Measurements from ENCODE around the gene TMEM26.

The TMEM26 gene

DNA sequence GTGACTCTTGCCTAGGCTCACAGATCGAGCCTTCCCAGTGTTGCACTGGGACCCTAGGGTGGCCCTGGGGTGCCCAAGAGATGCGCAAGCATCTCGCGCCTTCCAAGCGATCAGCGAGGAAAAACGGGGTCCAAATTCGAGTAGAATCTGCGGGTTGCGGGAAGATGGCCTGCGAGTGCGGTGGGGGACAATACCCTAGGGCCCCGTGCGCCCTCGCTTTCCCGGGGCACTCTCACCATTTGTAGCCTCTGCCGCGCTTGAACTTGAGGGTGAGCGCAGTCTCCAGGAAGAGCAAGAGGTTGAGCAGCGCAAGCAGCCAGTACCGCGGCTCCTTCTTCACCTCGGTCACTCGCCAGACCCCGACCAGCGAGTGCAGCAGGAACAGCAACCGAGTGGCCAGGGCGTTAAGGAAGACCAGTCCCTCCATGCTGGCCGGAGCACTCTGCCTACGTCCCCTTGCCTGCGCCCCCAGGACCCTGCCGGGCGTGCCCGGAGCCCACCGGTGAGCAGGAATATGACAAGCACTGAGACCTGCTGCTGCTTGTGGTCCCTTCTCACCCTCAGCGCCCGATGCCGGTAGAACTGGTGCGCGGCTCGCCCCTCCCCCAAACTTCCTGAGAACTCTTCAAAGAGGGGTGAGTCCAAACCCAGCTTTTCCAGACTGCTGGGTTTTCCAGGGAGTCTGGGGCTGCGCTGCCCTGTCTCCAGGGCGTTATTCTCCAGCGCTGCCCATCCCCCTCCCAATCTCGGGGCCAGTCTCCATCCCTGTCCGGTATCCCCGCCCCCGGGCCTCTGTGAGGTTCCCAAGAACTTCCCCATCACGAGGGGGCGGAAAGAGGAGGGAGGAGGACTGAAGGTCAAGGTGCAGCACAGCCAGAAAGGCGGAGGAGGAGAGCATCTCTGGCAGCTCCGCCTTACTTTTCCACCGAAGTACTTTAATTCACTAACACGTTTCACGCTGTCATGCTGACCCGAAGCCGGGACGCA, at the start of gene TMEM26:
Gene TMEM26 (minus strand): TSS at position 727 of the 987 bp plus-strand sequence. CDS start 300 bp downstream, at position 427.
- DNase-seq, result no peak

DNA sequence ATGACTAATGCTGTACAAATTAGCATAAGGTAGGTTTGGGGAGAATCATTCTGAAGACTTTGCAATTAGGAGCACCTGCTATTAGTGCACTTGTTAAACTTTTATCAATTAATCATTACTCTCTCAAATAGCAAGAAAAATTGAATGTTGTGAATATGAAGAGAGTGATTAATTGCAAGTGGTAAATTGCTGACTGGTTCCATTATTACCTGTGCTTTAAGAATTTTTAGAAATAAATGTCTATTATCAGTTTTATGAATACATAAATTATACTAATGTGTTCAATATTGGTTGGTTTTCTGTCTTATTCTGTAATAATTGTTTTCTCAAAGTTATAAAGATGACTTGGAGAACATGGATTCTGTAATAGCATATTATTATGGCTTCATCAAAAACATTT, 47.3 kb upstream of the TMEM26 start:
- DNase-seq, result no peak

DNA sequence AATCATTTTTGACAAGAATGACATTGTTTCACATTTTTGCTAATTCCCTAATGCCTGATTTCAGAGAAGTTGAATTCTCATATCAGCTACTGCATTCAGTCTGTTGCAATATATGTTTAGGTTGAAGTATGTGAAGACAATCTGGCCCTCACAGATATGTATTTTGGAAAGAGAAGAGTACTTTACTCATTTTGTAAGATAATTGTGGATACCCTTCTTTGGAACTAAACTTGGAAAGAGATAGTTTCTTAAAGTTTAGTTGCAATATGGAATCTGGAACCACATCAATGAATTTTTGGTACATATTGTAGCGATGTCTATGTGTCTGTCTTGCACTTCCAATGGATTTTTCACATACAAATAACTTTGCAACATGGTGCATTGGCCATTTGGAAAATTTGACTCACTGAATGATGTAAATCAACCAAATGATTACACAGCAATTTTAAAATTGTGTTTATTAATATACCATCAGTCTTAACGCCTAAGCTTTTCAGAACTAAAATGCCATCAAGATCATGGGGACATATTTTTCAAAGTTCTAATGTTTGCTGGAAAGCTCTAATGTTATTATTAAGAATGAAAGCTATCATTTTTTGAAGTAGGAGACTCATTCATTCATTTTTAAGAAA, 39.3 kb upstream of the TMEM26 start:
- DNase-seq, result no peak

DNA sequence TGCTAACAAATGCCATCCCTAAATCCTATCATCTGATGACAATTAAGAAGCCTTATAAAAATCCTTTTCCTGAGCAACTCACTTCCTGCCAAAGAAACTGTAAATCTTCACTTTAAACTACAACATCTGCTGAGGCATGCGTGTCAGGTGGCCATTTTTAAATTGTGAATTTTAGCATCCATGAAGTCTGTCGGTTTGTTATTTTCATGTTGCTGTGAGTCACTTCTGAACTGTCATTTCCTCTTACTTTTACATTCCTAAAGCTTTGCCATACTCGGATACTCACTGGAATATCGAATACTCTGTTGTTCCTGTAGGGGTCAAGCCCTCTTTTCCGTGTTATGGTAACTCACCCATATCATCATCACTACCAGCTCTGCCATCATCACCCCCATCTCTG, 34.3 kb upstream of the TMEM26 start:
- no peak for DNase-seq

DNA sequence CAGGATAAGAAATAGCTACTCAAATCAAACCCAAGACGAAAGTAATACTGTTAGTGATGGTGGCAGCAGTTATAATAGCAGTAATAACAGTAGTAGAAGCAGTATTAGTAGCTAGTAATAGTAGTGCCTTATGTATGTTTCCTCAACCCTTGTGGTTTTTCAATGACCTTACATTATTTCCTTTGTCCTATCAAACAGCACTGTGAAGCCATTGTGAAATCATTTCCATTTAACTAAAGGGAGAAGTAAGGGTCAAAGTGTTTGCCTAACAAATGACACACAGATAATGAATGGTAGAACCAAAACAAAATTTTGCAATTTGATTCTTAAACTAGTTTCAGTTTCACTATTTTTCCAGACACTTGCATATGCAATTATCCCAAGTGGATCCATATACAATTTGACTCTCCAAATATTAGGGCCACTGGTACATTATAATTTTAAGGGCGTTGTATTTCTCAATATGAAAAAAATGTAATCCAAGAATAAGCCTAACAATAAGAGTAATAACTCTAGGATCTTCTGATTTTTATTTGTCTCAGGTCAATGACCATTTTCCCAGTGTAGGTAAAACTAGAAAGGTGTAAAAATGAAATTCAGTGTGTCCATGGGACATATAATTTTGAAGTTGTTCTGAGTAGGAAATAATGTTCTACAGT, 33.7 kb upstream of the TMEM26 start:
- DNase-seq, result peak; percentile 67

DNA sequence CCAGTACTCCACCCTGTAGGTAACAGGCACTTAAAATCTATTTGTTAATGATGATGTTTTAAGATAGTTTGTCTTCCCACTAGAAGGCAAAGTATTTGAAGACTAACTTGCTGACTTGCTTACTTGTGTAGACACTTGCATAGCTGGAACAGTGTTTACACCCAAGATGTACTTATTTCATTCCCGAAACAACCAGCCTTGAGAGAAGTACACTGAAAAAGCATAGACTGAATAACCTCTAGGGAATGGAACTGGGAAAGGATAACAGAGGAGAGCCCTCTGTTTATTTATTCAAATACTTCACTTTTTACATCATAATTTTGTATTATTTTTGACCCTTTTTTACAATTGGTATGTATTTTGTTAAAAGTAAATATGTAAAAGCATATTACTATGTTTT, 33.1 kb upstream of the TMEM26 start:
- no peak for DNase-seq

DNA sequence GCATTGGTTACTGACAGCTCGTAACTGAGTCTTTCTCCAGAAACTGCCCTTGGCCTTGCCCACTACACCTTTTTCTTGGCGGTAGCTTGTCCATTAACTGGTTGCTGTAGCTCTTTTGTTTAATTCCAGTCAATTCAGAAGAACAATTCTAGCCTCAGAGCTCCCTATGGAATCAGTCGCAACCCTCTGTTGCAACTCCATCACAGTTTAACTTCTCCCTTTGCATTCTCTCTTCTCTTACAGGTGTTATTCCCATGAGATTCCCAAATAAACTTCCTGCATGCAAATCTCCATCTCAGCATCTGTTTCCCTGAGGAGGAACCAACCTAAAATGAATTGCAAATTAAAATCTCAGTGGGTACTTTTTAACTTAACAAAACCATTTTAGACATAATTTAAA, 28.4 kb upstream of the TMEM26 start:
- DNase-seq, result no peak

DNA sequence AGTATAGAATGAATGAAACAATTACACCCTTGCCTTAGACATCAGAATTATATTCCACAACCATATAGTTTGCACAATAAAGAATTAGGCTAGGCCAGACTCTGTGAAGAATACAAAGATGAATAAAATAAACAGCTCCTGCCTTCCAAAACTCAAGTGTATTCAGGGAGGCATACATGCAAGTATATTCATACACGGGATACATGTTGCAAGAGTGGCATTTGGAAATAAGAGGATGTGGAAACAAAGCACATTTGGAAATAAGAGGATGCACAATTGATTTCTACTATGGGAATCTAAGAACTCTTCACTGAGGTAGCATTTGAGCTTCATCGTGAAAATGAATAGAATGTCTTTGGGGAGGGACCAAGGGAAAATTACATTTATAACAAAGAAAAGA, 27.0 kb upstream of the TMEM26 start:
- no peak for DNase-seq

DNA sequence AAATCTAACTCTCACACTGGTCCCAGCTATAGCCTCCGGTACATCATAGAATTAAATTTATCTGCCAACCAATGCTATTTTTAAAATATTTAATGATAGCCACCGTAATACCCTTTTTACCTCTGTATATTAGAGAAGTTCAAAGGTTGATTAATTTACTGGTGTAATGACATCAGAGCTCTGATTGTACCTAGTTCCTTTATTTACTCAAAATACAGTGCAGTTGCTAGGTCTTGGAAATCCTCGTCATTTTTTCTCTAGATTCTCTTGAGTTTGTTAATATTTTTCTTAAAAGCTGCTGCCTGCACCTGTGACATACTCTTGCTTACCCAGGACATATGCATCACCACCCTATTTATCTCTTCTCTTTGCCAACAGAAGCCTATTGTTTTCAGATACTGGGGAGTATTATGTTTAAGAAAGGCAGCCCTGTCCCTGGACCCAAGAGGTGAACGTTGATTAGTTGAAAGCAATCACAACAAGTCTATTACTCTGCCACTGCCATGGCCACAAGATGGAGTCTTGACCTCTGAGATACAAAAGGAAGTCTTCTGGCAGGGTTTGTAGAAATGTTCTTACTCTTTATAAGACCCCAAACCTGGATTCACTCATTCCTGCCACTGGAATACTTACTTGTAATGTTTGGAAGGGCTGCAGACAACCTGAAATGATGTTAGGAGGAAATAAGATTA, 25.6 kb upstream of the TMEM26 start:
- no peak for DNase-seq

DNA sequence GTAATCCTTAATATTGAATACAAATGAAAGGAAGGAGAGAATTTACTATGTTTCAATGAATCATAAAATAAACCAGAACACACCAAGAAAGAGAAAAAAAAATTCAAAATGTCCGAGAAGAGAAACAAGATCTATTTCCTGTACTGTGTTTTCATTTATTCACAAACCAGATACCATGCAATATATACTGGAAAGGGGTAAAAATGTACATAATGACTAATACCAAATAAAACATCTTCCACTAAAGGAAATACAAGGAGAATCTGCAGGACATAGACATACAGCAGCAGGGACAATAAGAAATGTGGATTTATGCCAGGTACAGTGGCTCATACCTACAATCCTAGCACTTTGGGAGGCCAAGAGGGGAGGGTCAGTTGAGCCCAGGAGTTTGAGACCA, 24.3 kb upstream of the TMEM26 start:
- no peak for DNase-seq

DNA sequence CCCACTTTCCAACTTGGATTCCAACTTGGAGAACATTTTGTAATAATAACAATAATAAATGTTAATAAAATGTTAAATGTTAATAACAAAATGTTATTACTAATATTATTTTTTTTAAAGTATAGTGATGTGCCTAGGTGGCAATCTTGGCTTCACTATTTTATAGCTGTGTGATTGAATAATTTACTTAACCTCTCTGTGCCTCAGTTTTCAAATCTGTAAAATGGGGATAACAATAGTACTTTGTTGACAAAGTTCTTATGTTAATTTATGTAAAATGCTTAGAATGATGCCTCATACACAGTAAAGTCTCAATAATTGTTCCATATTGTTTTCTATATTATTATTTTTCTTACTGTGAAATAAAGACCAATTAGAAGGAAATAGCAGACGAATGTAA, 23.3 kb upstream of the TMEM26 start:
- no peak for DNase-seq

DNA sequence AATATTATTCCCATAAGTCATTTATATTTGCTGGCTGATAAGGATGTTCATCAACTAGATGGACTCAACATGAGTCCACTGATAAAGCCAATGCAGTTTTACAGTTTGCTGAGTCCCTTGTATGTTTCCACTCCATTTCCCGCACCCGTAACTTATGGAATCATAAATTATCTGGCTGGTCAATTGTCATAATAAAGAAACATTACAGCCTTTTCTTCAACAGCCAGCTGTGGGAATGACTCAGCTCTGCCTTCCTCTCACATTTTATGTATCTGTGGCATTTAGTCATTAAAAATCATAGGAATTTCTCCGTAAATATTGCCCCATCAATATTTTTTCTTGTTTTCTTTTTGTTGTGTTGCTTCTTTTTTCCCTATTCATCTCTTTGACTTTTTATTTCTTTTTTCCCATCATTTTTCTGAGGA, 22.3 kb upstream of the TMEM26 start:
- DNase-seq, result no peak

DNA sequence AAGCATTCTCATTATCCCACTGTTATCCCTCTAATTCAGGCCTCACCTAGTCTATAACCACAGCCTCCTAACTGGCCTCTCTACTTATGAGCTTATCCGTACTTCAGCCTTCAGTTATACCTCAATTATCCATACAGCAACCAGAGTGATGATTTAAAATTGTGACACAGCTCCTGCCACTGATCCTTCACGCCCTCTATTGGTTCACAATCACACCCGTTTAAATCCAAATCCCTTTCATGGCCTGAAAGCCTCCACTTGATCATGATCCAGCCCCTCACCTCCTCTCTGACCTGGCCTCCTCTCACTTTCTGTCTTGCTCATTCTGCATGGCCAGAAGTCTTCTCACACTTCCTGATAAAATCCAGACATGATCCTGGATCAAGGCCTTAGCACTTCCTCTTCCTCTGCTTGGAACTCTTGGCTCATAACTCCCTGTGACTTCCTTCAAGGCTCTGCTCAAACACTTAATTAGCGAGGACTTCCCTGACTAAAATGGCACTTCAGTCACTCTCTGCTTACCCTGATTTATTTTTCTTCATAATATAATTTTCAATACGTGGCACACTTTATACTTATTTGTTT, 19.0 kb upstream of the TMEM26 start:
- no peak for DNase-seq

DNA sequence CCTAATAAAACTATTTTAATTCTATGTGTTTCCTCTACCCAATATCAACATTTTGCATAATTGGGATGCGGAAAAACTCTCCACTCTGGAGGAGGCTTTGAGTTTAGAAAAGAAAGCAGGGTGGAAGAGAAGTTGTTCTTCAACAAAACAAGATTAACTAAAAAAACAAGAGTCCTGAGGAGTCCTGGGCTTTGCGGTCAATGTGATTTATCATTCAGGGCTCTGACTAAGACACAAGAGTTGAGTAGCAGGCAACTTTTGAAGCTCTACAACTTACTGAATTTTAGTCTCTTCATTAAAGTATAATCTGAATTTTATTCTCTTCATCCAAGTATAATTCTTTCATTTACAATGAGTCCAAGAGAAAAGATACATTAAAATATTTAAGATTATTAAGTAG, 18.3 kb upstream of the TMEM26 start:
- DNase-seq, result no peak

DNA sequence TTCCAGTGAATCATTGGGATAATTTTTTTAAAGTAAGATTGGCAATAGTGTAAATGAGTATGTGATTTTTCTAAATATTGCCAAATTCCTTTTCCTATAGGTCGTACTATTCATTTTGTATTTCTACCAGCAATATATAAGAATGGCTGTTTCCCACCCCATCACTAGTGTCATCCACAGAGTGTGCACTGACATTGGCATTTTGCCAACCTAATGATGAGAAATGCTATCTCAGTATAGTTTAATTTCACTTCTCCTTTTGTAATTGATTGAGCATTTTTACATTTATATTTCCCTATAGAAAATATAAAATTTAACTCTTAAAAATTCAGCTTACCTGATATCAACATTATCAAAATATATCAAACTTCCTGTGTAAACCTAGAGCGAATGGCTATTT, 17.6 kb upstream of the TMEM26 start:
- DNase-seq, result no peak

DNA sequence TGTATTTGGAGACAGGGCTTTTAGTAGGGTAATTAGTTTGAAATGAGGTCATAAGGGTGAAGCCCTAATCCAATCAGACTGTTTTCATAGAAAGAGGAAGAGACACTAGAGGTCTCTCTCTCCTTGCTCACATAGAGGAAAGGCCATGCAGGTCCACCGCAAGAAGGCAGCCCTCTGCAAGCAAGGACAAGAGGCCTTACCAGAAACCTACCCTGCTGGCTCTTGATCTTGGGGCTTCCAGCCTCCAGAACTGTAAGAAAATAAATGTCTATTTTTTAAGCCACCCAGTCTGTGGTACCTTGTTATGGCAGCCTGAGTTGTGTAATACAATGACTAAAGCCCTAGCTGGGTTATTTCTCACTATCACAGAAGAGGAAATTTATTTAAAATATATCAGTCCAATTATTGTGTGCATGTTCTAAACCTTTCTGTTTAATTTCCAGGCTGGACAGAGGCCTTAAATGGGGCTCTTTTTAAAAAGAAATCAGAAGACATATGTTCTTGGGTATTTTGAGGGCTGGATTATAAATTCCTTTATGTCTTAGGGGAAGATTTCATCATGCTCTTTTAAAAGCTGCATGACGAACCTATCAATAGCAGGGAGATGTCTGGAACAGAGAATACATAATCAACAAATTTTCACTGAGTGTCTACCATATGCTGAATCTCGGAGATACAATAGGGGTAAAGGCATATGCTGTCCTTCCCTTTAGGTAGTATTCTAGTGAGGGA, 12.9 kb upstream of the TMEM26 start:
- DNase-seq, result peak; percentile 15 to 18

DNA sequence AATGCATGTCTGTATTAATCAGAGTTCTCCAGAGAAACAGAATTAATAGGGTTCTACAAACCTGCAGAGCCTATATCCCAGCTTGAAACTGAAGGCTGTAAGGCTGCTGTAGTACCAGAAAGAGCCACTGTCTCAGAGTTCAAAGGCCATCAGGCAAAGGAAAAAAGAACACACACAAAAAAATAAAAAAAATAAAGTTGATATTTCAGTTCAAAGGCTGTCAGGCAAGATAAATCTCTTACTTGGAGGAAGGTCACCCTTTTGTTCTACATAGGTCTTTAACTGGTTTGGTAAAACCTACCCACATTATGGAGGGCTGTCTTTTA, 12.0 kb upstream of the TMEM26 start:
- no peak for DNase-seq

DNA sequence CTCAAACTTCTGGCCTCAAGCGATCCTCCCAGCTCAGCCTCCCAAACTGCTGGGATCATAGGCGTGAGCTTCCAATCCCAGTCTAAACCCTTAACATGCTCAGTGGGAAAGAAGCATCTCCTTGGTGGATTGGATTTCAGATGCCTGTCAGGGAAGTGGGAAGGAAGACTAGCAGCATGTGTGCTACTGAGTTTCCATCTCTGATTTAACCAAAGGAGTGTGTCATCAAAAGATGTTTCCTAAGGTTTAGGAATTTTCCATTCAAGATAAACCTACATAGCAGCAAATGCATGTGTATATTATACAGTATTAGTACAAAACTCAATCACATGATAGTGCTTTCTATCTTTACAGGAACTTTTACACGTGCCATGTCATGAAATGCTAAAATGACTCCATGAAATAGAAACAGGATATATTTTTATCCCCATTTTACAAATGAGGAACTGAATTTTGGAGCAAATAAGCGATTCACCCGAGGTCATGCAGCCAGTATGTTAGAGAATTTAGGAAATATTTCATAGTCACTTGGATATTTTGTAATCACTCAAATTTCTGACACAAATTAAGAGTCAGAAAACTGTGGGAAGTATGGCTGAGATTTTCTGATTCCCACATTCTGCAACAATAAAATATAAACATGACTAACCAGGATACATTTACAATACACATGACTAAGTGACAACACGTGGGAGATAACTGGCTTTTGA, 11.4 kb upstream of the TMEM26 start:
- no peak for DNase-seq

DNA sequence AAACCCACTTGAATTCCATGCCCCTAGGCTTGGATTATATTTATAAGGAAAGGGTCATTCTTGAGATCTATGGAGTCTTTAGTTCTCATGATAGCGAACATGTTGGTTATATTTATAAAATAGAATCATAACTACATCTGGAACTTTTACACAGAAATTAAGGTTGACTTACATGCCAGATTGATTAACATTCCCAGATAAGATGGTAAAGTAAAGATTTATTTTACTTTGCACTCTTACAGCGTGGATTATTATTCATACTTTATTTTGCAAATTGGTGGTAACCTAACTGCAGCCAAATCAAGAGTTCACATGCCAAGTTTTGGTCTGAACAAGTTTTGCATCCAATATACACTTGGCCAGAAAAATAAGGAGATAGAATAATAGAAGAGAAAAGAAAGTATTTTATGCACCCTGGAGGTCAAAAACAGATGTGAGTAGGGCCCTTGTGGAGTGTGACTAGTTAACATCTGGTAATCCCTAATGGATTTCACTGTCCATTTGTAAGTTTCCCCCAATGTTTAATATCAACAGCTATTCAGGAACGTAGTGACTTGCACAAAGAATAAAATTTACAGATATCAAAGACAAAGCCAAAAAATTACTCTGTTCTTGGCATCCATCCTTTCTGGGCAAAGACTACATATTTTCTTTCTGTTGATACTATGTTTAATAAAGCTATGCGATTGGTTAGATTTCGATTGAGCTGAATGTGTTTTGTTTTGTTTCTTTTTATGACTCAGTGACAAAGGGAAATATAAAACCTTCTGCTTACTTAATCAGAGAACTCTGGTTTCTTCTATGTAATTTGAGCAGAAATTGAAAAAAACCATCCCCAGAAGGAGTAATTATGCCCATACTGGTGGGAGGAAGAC, 10.1 kb upstream of the TMEM26 start:
- no peak for DNase-seq

DNA sequence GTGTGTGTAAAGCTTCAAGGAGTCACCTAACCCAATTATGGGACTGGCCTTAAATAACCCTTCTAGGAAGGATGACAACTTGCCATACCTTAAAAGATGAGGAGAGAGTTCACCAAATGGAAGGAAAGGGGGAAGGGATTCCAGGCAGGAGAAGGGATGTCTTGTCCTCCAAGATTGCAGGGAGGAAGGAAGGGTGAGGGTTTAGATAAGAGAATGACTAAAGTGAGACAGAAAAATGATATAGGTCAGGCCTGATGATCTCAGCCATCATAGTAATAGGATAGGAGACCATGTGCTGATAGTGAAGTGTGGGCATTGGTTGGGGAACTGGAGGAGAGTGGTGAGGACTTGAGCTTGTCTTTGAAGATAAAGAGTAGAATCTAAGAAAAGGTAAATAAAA, 7.7 kb upstream of the TMEM26 start:
- DNase-seq, result no peak

DNA sequence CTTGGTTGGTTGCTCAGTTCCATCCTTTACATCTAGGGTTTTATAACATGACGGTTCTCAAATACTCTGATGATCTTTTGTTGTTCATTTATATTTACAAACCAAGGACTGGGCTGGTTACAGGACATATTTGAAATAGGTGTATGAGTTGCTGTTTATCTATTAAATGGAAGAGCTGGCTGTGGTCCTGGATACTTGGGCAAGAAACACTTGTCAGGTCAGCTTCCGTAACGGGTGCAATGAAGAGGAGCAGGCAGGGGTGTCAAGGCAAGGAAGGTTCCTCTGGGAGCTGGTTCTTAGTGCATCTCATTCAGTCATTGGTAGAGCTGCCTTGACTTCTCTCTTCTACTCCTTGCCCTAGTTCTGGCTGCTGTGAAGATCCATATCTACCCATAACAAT, 4.8 kb upstream of the TMEM26 start:
- DNase-seq, result no peak
